Endothelial cell of umbilical vein (primary cell): ENCODE data around the gene NUBPL. TPM values are rescaled to one million over a fixed set of nuclear protein-coding genes. Genes with fewer than 3 reads are reported as not detected.

Experiments
- BruUV-seq: library from RNA; stranded (reverse); fragments of 400-500 nt; replicated peaks from 2 replicates; lab custom pipeline; 2021; lab: Mats Ljungman, UMichigan
- CTCF ChIA-PET: fragments of 300-600, 350-600 bp; sonication (Branson Sonifier 250); formaldehyde crosslinking; loops from one replicate; lab custom pipeline; 2021; ENCODE audit warnings: antibody characterized with exemption, inconsistent platforms; lab: Charles Lee
- POLR2A ChIA-PET: fragments of 300-600, 350-600 bp; sonication (Branson Sonifier 250); formaldehyde crosslinking; loops from one replicate; lab custom pipeline; 2021; ENCODE audit warnings: antibody characterized with exemption, inconsistent platforms; lab: Charles Lee
- DNase-seq: peaks from one replicate; pipeline ENCODE4 v3.0.0-alpha.2; 2011; ENCODE audit warnings: low read depth, low spot score
- FAIRE-seq: peaks from 2 replicates; lab custom pipeline; 2011; peaks lifted over from hg19 to GRCh38; lab: Jason Lieb, UNC
- H2AFZ ChIP-seq: 2 replicates; pipeline ENCODE4 v1.6.0; 2012; ENCODE audit warnings: low read depth, low read length, control low read depth, inconsistent platforms
- H3K27ac ChIP-seq: 2 replicates; pipeline ENCODE4 v1.5.1; 2011; ENCODE audit warnings: low read depth, mild to moderate bottlenecking, control low read depth, low read length, moderate library complexity; ENCODE audit not compliant: insufficient read depth
- H3K27me3 ChIP-seq, 2 experiments: 2 replicates each; pipeline versions ENCODE4 v1.6.0 to v1.6.1; 2011; ENCODE audit warnings: low read length in 2 of 2, mixed read lengths in 1 of 2; ENCODE audit not compliant: control insufficient read depth in 2 of 2, insufficient read depth in 2 of 2
- H3K36me3 ChIP-seq, 2 experiments: 2 replicates in 1 of 2; 3 replicates in 1 of 2; pipeline ENCODE4 v1.5.1; 2011; ENCODE audit warnings: low read length in 2 of 2, mild to moderate bottlenecking in 1 of 2, moderate library complexity in 1 of 2; ENCODE audit not compliant: control insufficient read depth in 2 of 2, insufficient read depth in 2 of 2; ENCODE audit errors: extremely low read depth in 1 of 2
- H3K4me1 ChIP-seq: 3 replicates; pipeline ENCODE4 v1.5.1; 2011; ENCODE audit warnings: mild to moderate bottlenecking, low read length; ENCODE audit not compliant: control insufficient read depth, insufficient read depth; ENCODE audit errors: extremely low read depth
- H3K4me2 ChIP-seq: 2 replicates; pipeline ENCODE4 v1.6.1; 2011; ENCODE audit warnings: low read length, control low read depth, mixed read lengths; ENCODE audit not compliant: insufficient read depth
- H3K4me3 ChIP-seq, 3 experiments: fragments of 200-600 bp in 1 of 3; sonication (generic), shearing (Covaris generic) in 1 of 3; replicated peaks in 1 of 3; 2 replicates each; pipeline ENCODE4 v1.5.1; 2011 to 2016; ENCODE audit warnings: control low read depth in 3 of 3, low read length in 3 of 3, mild to moderate bottlenecking in 2 of 3, inconsistent platforms in 1 of 3, low read depth in 1 of 3, moderate library complexity in 1 of 3; ENCODE audit not compliant: insufficient read depth in 1 of 3
- H3K79me2 ChIP-seq: 2 replicates; pipeline ENCODE4 v1.6.0; 2012; ENCODE audit warnings: low read length, inconsistent platforms; ENCODE audit not compliant: control insufficient read depth, insufficient read depth
- H3K9ac ChIP-seq: replicated peaks from 2 replicates; pipeline ENCODE3; 2011; ENCODE audit warnings: low read length, control low read depth; ENCODE audit not compliant: insufficient read depth; ENCODE audit errors: extremely low read depth
- H3K9me1 ChIP-seq: replicated peaks from 3 replicates; pipeline ENCODE4 v1.6.0; 2011; ENCODE audit warnings: mild to moderate bottlenecking, low read length; ENCODE audit not compliant: control insufficient read depth, insufficient read depth; ENCODE audit errors: extremely low read depth
- H3K9me3 ChIP-seq: replicated peaks from 2 replicates; pipeline ENCODE4 v1.5.1; 2012; ENCODE audit warnings: low read length, inconsistent platforms; ENCODE audit not compliant: control insufficient read depth, insufficient read depth
- H4K20me1 ChIP-seq: replicated peaks from 2 replicates; pipeline ENCODE3; 2011; ENCODE audit warnings: mild to moderate bottlenecking, low read length; ENCODE audit not compliant: control insufficient read depth, insufficient read depth; ENCODE audit errors: extremely low read depth
- EZH2 ChIP-seq: IDR thresholded peaks from 2 replicates; pipeline ENCODE4 v1.6.1; 2012; ENCODE audit warnings: borderline replicate concordance, low read depth, mild to moderate bottlenecking, moderate library complexity, low read length, inconsistent platforms; ENCODE audit not compliant: severe bottlenecking
- FOS ChIP-seq: IDR thresholded peaks from 2 replicates; pipeline ENCODE4 v1.6.1; 2011; ENCODE audit warnings: mild to moderate bottlenecking, low read length, moderate library complexity, borderline replicate concordance; ENCODE audit not compliant: insufficient read depth
- GATA2 ChIP-seq: IDR thresholded peaks from 2 replicates; pipeline ENCODE4 v1.7.0; 2011; ENCODE audit warnings: low read depth, mild to moderate bottlenecking, moderate library complexity, mixed read lengths, low read length; ENCODE audit not compliant: insufficient read length, insufficient read depth
- JUN ChIP-seq: IDR thresholded peaks from 2 replicates; pipeline ENCODE4 v1.6.1; 2011; ENCODE audit warnings: borderline replicate concordance, low read depth; ENCODE audit not compliant: insufficient read length, insufficient read depth
- MYC ChIP-seq: IDR thresholded peaks from one replicate; pipeline ENCODE4 v1.6.1; 2011; ENCODE audit warnings: mild to moderate bottlenecking, low read depth, low read length
- POLR2A ChIP-seq: IDR thresholded peaks from 2 replicates; pipeline ENCODE4 v1.6.1; 2012; ENCODE audit warnings: low read depth, mild to moderate bottlenecking, control low read depth, low read length
- POLR2AphosphoS5 ChIP-seq: IDR thresholded peaks from 2 replicates; pipeline ENCODE4 v1.6.1; 2012; ENCODE audit warnings: low read depth, mild to moderate bottlenecking, control low read depth, low read length, moderate library complexity; ENCODE audit not compliant: insufficient read depth
- dilution Hi-C: fragments of 300-500 bp; cut with MboI; formaldehyde crosslinking; loops from one replicate; pipeline ENCODE4 v1.15.0; 2019; ENCODE audit warnings: low sequenced_read_pairs; ENCODE audit not compliant: extremely low pct_ligation_motif_present
- intact Hi-C: fragments of 100-400 bp; cut with micrococcal nuclease; formaldehyde crosslinking; loops from one replicate; pipeline ENCODE4 v1.10.0; 2022
- polyA plus RNA-seq, 4 experiments: library from polyadenylated mRNA; depleted of rRNA in 3 of 4; stranded (reverse) in 3 of 4; unstranded in 1 of 4; fragments of >200 nt; gene quantifications; 2 replicates each; pipeline versions ENCODE4 v1.2.1 to v1.2.3, GENCODE V29; 2011 to 2012; ENCODE audit warnings: missing spikeins in 1 of 4
- total RNA-seq: library from RNA; stranded (reverse); gene quantifications from 2 replicates; pipeline ENCODE4 v1.2.3, GENCODE V29; 2021
- TF ChIP-seq, protein P1 (sequence below), 2 donors: IDR thresholded peaks; 1 replicate in 1 of 2; 2 replicates in 1 of 2; pipeline ENCODE4 v1.5.1; 2011; ENCODE audit warnings: low read length in 2 of 2, mild to moderate bottlenecking in 2 of 2, moderate library complexity in 2 of 2, control low read depth in 1 of 2, inconsistent platforms in 1 of 2, low read depth in 1 of 2; ENCODE audit not compliant: insufficient read depth in 1 of 2; ENCODE audit errors: extremely low read depth in 1 of 2

NUBPL gene
- total and polyA plus RNA-seq, 2 donors (not counting 3 experiments of a cell fraction or from before 2014, with no cell fraction given), result 2.1 to 12.3 TPM

DNA sequence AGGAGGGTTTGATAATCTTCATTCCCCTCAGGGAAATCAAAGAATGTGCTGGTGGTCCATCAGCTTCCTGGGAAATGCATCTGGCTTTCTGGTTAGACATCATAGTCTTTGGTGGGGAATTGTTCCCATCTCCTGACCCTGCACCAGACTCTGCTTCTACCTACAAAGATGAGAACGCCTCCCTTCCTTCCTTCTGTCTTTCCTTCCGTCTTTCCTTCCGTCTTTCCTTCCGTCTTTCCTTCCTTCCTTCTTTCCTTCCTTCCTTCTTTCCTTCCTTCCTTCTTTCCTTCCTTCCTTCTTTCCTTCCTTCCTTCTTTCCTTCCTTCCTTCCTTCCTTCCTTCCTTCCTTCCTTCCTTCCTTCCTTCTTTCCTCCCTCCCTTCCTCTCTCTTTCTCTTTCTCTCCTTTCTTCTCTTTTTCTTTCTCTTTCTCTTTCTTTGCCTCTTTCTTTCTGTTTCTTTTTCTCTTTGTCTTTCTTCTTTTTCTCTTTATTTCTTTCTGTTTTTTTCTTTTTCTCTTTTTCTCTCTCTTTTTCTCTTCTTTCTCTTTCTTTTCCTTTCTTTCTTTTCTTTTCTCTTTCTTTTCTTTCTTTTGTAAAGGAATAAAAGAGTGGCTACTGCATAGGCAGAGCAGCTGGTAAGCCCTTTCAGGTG, 326.9 kb downstream of the NUBPL start:
- CTCF ChIA-PET, result no interaction called here
- intact Hi-C loops (no loop called here), dilution Hi-C loops (no loop called here)
- Histone ChIP-seq H3K9ac (no peak overlapping the region), H3K9me1 (no peaks in the 10 kb centered on the region), H3K4me3 (no peak overlapping the region), H3K36me3 (no peaks in the 10 kb centered on the region), H3K27ac (no peak overlapping the region), H4K20me1 (no peaks in the 10 kb centered on the region), H3K9me3 (no peaks in the 10 kb centered on the region), H3K79me2 (no peaks in the 10 kb centered on the region), H2AFZ (no peak overlapping the region), H3K4me2 (no peak overlapping the region), H3K4me1 (peaks cover 7% of the 10 kb centered on the region), H3K27me3 (no peaks in the 10 kb centered on the region)
- TF ChIP-seq FOS, result no peak
- TF ChIP-seq POLR2A, result no peak
- TF ChIP-seq, protein P1, sequence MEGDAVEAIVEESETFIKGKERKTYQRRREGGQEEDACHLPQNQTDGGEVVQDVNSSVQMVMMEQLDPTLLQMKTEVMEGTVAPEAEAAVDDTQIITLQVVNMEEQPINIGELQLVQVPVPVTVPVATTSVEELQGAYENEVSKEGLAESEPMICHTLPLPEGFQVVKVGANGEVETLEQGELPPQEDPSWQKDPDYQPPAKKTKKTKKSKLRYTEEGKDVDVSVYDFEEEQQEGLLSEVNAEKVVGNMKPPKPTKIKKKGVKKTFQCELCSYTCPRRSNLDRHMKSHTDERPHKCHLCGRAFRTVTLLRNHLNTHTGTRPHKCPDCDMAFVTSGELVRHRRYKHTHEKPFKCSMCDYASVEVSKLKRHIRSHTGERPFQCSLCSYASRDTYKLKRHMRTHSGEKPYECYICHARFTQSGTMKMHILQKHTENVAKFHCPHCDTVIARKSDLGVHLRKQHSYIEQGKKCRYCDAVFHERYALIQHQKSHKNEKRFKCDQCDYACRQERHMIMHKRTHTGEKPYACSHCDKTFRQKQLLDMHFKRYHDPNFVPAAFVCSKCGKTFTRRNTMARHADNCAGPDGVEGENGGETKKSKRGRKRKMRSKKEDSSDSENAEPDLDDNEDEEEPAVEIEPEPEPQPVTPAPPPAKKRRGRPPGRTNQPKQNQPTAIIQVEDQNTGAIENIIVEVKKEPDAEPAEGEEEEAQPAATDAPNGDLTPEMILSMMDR (IDR thresholded peaks at IDR 0.05; ENCODE audit: extremely low read depth in 1 of 2, insufficient read depth in 1 of 2, low read depth in 1 of 2, low read length in 2 of 2), result no peak
- no peak for TF ChIP-seq JUN
- TF ChIP-seq GATA2, result no peak
- FAIRE-seq (no peak), DNase-seq (no peak)
- POLR2A ChIA-PET, result no interaction called here
- BruUV-seq, result no TSS peak

DNA sequence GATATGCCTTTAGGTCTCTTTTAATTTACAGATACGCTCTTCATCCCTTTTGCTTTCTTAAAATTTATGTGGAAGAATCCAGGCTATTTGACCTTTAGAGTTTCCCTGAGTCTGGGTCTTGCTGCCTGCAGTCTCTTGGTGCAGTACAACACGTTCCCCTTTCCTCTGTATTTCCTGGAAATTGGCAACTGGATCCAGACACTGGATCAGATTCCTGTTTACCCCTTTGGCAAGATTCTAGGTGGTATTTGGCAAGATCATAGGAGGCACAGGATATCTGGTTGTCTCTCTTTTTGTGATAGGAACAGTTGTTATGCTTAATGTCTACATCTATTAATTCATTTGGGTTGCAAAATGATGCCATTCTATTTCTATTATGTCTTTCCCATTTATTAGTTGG, 328.1 kb downstream of the NUBPL start:
- Histone ChIP-seq H3K9me3 (no peaks in the 10 kb centered on the region), H3K36me3 (no peaks in the 10 kb centered on the region), H3K27me3 (no peaks in the 10 kb centered on the region), H3K9me1 (no peaks in the 10 kb centered on the region), H3K4me3 (no peak overlapping the region), H4K20me1 (no peaks in the 10 kb centered on the region), H3K4me1 (peaks cover 14% of the 10 kb centered on the region), H3K27ac (no peak overlapping the region), H2AFZ (no peak overlapping the region), H3K79me2 (no peaks in the 10 kb centered on the region), H3K4me2 (no peak overlapping the region), H3K9ac (no peak overlapping the region)
- ChIA-PET CTCF (no interaction called here), POLR2A (no interaction called here)
- FAIRE-seq (no peak), DNase-seq (no peak)
- intact Hi-C loops, result no loop called here
- BruUV-seq, result no TSS peak
- TF ChIP-seq JUN (no peak), MYC (no peak), POLR2AphosphoS5 (no peak), EZH2 (no peak), POLR2A (no peak), FOS (no peak)
- TF ChIP-seq, protein P1 (IDR thresholded peaks at IDR 0.05; ENCODE audit: extremely low read depth in 1 of 2, insufficient read depth in 1 of 2, low read depth in 1 of 2, low read length in 2 of 2), result no peak
- dilution Hi-C loops, result no loop called here
